HG03045 (cell line): ENCODE measurements around the gene MTARC1.

Source experiments
- ATAC-seq: cut with Tn5 transposase; IDR thresholded peaks from one replicate; pipeline ENCODE4 v1.9.1; 2021; ENCODE audit warnings: mild to moderate bottlenecking, moderate library complexity; ENCODE audit not compliant: unreplicated experiment

MTARC1 gene

GRCh38 chr1:220827445-220828178 lies 40.9 kb downstream of the MTARC1 start:
- no peak for ATAC-seq

GRCh38 chr1:220828179-220828490 lies 41.4 kb downstream of the MTARC1 start:
- ATAC-seq: no peak

GRCh38 chr1:220828950-220829586 lies 42.4 kb downstream of the MTARC1 start:
- no peak for ATAC-seq

GRCh38 chr1:220833436-220833835 lies 46.7 kb downstream of the MTARC1 start:
- no peak for ATAC-seq

GRCh38 chr1:220834155-220834870 lies 47.6 kb downstream of the MTARC1 start:
- no peak for ATAC-seq
